GM10266 (cell line): ENCODE data around the gene MRPL19.

Experiments
- DNase-seq: peaks from one replicate; pipeline ENCODE4 v3.0.0; 2012; ENCODE audit errors: extremely low spot score
- CTCF ChIP-seq: IDR thresholded peaks from 2 replicates; pipeline ENCODE4 v1.5.1; 2012; ENCODE audit warnings: mild to moderate bottlenecking, low read depth; ENCODE audit not compliant: control insufficient read depth, insufficient read depth; ENCODE audit errors: missing control alignments

MRPL19 gene

DNA sequence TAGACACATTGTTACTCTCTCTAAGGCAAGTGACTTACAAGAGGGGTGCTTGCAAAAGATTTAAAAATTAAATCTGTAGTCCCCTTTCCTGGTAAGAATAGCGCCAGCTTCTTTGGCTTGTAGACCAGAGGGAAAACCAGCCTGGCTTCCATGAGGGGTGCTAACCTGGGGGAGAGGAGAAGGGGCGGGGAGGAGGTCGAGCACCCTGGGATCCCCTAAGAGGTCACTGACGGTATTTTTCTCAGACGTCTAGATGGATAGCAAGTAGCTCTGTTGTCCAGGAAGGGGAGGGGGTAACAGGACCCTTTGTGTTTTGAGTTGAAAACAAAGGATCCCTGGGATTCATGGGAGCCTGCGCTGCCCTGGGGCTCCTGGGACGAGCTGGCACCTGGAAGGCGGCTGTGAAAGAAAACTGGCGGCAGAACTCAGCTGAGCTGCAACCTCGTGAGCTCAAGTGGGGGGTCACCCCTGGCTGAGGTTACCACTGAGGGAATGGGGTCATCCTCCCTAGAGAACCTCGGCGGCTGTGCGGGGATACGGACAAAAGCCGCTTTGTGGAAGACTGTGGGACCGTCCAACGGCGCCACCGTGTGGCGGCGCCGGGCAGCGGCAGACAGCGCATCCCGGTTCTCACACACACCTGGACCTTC, 37.8 kb upstream of the MRPL19 start:
- TF ChIP-seq CTCF = peak; percentile 90
- peak; percentile 67 for DNase-seq

DNA sequence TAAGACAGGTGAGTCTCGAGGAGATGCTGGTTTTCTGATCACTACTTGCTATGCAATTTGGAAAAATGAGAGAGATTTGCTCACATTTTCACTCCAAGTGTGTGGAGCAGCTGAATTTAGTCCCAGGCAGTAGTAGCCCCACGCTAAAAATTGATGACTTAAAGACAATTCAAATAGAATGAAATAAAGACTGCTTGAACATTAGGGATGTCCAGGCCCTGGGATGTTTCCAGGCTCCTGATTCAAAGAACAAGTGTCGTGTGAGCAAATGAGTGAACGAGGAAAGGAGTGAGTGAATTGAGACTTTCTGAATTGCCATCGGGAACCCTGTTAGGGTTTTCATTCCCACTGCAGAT, 37.3 kb upstream of the MRPL19 start:
- DNase-seq = no peak
- no peak for TF ChIP-seq CTCF

DNA sequence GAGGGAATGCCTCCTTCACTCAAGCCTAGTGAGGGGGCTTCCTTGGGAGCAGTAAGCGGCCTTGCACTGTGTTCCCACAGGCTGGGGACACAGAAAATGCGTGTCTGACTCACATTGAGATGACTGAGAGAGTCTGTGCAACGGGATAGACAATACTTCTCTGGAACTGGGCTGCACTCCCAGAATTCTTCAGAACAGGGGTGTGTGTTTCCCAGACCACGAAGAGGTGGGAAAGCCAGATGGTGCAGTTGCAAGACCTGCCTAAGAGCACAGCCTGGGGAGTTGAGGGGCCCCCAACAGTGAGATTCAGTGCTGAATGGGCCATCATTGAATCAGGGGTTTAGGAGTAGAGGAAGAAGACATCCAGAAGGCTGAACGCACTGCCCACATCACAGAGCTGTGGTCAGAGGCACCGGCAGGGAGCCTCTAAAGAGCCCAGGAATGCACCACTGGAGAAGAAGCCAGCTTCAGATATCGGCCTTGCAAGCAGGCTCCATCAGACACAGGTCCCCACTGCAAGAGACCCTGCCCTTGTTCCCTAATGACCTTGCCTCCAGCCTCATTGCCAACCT, 36.6 kb upstream of the MRPL19 start:
- TF ChIP-seq CTCF = no peak
- no peak for DNase-seq

DNA sequence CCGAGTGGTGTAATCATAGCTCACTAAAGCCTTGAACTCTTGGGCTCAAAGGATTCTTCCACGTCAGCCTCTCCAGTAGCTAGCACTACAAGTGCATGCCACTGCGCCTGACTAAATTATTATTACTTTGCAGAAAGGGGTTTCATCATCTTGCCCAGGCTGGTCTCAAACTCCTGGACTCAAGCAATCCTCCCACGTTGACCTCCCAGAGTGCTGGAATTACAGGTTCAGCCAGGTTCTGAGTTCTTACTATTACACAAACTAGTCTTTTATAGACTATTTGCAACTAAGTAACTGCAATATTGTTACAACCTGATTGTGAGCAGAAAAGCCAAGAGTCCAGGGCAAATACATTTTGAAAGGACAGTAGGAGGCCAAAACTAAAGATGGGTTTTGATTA, 35.9 kb upstream of the MRPL19 start:
- no peak for DNase-seq
- no peak for TF ChIP-seq CTCF

- no peak for TF ChIP-seq CTCF
- no peak for DNase-seq
Observed at GRCh38 chr2:75612108-75612861, 34.3 kb upstream of the MRPL19 start.

GRCh38 chr2:75612862-75613243, 33.7 kb upstream of the MRPL19 start:
- no peak for TF ChIP-seq CTCF
- DNase-seq = no peak

DNA sequence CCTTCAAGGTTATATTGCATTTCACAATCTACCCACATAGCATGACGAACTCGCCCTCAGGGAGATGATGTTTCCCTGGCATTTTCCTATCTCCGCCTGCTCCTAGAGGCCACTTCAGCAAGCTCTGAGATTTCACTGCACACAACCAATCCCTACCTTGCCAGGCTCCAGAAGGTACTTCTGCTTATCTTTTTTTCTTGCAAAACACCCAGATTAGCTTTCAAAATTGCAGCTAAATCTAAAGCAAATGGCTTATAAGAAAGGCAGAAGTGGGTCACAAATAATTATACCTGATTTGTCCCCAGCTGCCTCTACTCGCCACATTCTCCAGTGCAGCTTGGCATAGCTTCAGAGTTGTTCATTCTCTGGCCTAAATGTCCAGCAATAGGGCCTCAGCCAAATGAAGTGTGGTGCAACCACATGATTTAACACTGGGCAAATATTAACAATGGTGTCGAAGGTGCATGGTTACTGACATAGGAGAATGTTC, 32.4 kb upstream of the MRPL19 start:
- no peak for DNase-seq
- TF ChIP-seq CTCF = no peak
